ENCODE results near the gene KCNJ15.

DNA sequence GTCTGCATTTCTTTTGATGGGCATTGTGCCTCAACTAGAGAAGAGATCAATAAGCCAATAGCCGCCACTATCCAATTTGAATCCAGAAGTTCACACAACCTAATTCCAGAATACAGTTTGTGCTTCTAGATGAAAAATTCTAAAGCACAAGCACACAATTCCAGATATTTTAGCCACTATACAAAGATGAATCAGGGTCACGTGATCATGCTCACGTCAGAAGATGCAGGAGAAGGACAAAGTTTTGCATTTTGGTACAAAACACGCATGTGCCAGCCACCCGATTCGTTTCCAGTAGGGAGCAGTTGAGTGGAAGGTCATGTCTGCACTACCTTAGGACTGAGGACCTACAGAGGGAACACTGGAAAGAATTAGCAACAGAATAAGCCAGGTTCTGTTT is 3.6 kb downstream of the KCNJ15 start:
- TF ChIP-seq, protein P1, sequence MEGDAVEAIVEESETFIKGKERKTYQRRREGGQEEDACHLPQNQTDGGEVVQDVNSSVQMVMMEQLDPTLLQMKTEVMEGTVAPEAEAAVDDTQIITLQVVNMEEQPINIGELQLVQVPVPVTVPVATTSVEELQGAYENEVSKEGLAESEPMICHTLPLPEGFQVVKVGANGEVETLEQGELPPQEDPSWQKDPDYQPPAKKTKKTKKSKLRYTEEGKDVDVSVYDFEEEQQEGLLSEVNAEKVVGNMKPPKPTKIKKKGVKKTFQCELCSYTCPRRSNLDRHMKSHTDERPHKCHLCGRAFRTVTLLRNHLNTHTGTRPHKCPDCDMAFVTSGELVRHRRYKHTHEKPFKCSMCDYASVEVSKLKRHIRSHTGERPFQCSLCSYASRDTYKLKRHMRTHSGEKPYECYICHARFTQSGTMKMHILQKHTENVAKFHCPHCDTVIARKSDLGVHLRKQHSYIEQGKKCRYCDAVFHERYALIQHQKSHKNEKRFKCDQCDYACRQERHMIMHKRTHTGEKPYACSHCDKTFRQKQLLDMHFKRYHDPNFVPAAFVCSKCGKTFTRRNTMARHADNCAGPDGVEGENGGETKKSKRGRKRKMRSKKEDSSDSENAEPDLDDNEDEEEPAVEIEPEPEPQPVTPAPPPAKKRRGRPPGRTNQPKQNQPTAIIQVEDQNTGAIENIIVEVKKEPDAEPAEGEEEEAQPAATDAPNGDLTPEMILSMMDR (IDR thresholded peaks at IDR 0.05), result no peak
- no peak for TF ChIP-seq POLR2A (IDR thresholded peaks at IDR 0.05)
